Tibial artery (tissue), 4 donors: Measurements from ENCODE around the gene PINK1.

Source experiments
- DNase-seq, 2 donors: peaks; one replicate each; pipeline ENCODE4 v3.0.0-alpha.2; 2019
- H3K27ac ChIP-seq, 2 donors: fragments of 200-600 bp; sonication (generic) in 1 of 2; 1 replicate in 1 of 2; 2 replicates in 1 of 2; pipeline ENCODE4 v1.5.1; 2018 to 2019; ENCODE audit warnings: mild to moderate bottlenecking in 1 of 2
- H3K27me3 ChIP-seq, 2 donors: fragments of 200-600 bp; sonication (generic) in 1 of 2; one replicate each; pipeline versions ENCODE4 v1.5.1 to v1.6.0; 2016 to 2019
- H3K36me3 ChIP-seq, 3 donors: fragments of 200-600 bp; sonication (generic) in 2 of 3; one replicate each; pipeline ENCODE4 v1.5.1; 2016 to 2019; ENCODE audit warnings: mild to moderate bottlenecking in 2 of 3
- H3K4me1 ChIP-seq, 4 donors: fragments of 200-600 bp; sonication (generic) in 2 of 4; 1 replicate in 3 of 4; 2 replicates in 1 of 4; pipeline ENCODE4 v1.5.1; 2016 to 2019
- H3K4me3 ChIP-seq, 2 donors: fragments of 200-600 bp; sonication (generic) in 1 of 2; 1 replicate in 1 of 2; 2 replicates in 1 of 2; pipeline ENCODE4 v1.5.1; 2018 to 2019; ENCODE audit warnings: mild to moderate bottlenecking in 2 of 2
- H3K9me3 ChIP-seq, 3 donors: fragments of 200-600 bp; sonication (generic) in 1 of 3; one replicate each; pipeline ENCODE4 v1.5.1; 2016 to 2019
- CTCF ChIP-seq, 2 experiments: fragments of 200-600 bp in 1 of 2; fragments of 450-650 bp in 1 of 2; IDR thresholded peaks; one replicate each; pipeline ENCODE4 v1.5.1; 2017 to 2019; ENCODE audit warnings: antibody characterized with exemption in 2 of 2, mild to moderate bottlenecking in 1 of 2, moderate library complexity in 1 of 2
- intact Hi-C: fragments of 100-400 bp; cut with DNase I; formaldehyde crosslinking; loops from one replicate; pipeline ENCODE4 v1.15.0; 2023; ENCODE audit warnings: low total_unique reads

Gene PINK1

DNA sequence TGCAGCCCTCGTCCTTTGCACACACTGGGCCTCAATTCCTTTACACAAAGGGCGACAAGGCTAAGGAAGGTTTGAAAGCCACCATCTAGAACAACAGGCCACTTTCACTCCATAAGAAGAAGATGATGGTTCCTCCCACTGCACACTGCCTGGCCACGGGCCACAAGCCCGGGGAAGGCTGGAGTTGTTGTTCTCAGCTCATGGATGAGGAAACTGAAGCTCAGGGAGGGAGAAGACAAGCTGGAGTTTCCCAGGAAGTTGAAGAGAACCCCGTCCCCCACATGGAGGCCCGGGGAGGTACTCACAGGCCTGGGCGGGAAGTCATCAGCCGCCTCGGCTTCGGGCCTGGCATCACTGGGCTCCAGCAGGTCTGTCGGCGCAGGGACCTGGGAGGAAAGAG, 52.5 kb downstream of the PINK1 start:
- H3K4me3 ChIP-seq: no peak overlapping the region

DNA sequence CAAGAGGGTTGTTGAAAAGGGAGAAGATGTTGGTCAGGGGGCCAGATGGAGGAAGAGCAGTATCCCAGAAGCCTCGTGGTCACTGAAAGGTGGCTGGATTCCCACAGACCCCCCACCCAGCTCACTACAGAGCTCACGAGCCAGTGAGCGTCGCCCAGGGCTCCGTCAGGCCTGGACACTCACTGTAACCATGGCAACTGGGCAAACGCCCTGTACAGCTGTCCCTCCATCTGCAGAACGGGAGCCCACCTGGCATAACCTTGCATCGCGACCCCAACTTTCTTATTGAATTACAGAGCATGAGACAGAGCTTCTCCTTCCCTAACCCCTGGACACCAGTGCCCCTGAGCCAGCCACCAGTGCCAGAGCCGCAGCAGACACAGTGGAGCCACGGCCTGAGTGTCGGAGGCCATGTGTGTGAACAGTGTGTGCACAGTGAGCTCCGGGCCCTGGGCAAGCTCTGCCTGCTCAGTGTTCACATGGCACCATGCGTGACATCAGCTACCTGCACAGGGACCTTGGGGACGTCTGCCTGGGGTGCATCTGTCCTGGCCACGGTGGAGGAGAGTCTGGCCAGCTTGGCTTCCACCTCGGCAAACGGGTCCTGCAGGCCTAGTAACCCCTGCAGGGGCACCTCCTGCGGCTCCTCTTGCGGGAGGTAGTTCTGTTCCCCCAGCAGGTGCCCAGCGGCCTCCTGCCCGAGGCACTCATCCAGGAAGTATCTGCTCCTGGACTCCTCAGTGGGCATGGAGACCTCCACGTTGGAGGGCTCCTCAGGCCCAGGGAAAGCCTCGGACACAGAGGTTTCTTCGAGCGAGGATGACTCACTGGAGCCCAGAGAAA, 53.8 kb downstream of the PINK1 start:
- H3K36me3 ChIP-seq: no peaks in the 10 kb centered on the region
- no peak overlapping the region for H3K27ac ChIP-seq
- no peak overlapping the region for H3K4me3 ChIP-seq
- DNase-seq: no peak
- no peak for TF ChIP-seq CTCF (IDR thresholded peaks at IDR 0.05)
- no peaks in the 10 kb centered on the region for H3K9me3 ChIP-seq
- H3K27me3 ChIP-seq: no peaks in the 10 kb centered on the region
- intact Hi-C loops: no loop called here
- H3K4me1 ChIP-seq: no peaks in the 10 kb centered on the region

More for the DNA sequence above, 52.5 kb downstream of the PINK1 start:
- no peaks in the 10 kb centered on the region for H3K36me3 ChIP-seq
- no peak for TF ChIP-seq CTCF (IDR thresholded peaks at IDR 0.05)
- intact Hi-C loops: no loop called here
- H3K4me1 ChIP-seq: no peaks in the 10 kb centered on the region
- no peaks in the 10 kb centered on the region for H3K27me3 ChIP-seq
- H3K27ac ChIP-seq: no peak overlapping the region
- no peaks in the 10 kb centered on the region for H3K9me3 ChIP-seq
- no peak for DNase-seq

- Histone ChIP-seq H3K9me3 (no peaks in the 10 kb centered on the region), H3K36me3 (no peaks in the 10 kb centered on the region), H3K27ac (no peak overlapping the region), H3K27me3 (no peaks in the 10 kb centered on the region), H3K4me1 (no peaks in the 10 kb centered on the region), H3K4me3 (no peak overlapping the region)
- TF ChIP-seq CTCF (IDR thresholded peaks at IDR 0.05): no peak
- DNase-seq: no peak
- intact Hi-C loops: no loop called here
Measured at GRCh38 chr1:20689645-20690056, 56.4 kb downstream of the PINK1 start.

- intact Hi-C loops: no loop called here
- no peaks in the 10 kb centered on the region for H3K27me3 ChIP-seq
- H3K4me1 ChIP-seq: peaks cover 0 to 7% (median 6%) of the 10 kb centered on the region in 4 donors
- no peaks in the 10 kb centered on the region for H3K9me3 ChIP-seq
- no peak for DNase-seq
- H3K36me3 ChIP-seq: no peaks in the 10 kb centered on the region
- TF ChIP-seq CTCF (IDR thresholded peaks at IDR 0.05): no peak
- no peak overlapping the region for H3K4me3 ChIP-seq
- H3K27ac ChIP-seq: no peak overlapping the region
Measured at GRCh38 chr1:20691872-20692271, 58.6 kb downstream of the PINK1 start.

GRCh38 chr1:20693623-20694022, 60.4 kb downstream of the PINK1 start:
- Histone ChIP-seq H3K36me3 (no peaks in the 10 kb centered on the region), H3K9me3 (no peaks in the 10 kb centered on the region), H3K4me1 (peaks cover 0 to 12% (median 10%) of the 10 kb centered on the region in 4 donors), H3K27me3 (no peaks in the 10 kb centered on the region), H3K27ac (no peak overlapping the region), H3K4me3 (no peak overlapping the region)
- no peak for TF ChIP-seq CTCF (IDR thresholded peaks at IDR 0.05)
- no peak for DNase-seq
- intact Hi-C loops: no loop called here
